Activated B cell treated with CpG ODN at 0.5 μM for 24 hours (primary cell): ENCODE data around the gene FCSK. TPM values are rescaled to one million over a fixed set of nuclear protein-coding genes. Genes with fewer than 3 reads are reported as not detected.

Experiments
- ATAC-seq: fragments of 200-7000 bp; cut with Tn5 transposase; one replicate; pipeline ENCODE4 v1.10.0; 2021; ENCODE audit warnings: low read depth, mild to moderate bottlenecking, moderate library complexity
- CTCF ChIA-PET: fragments of 350-600 bp; sonication (Branson Sonifier 250); formaldehyde crosslinking; loops from one replicate; lab custom pipeline; 2021; ENCODE audit warnings: antibody characterized with exemption; lab: Charles Lee
- POLR2A ChIA-PET: fragments of 350-600 bp; sonication (Branson Sonifier 250); formaldehyde crosslinking; loops from one replicate; lab custom pipeline; 2021; ENCODE audit warnings: antibody characterized with exemption; lab: Charles Lee
- DNase-seq: peaks from one replicate; pipeline ENCODE4 v3.0.0; 2022
- H3K27ac Mint-ChIP-seq: one replicate; pipeline ENCODE4 v1.8.0; 2020; ENCODE audit warnings: mixed read lengths
- H3K27me3 Mint-ChIP-seq: one replicate; pipeline ENCODE4 v1.8.0; 2021; ENCODE audit warnings: mixed read lengths
- H3K36me3 Mint-ChIP-seq: one replicate; pipeline ENCODE4 v1.8.0; 2021; ENCODE audit warnings: low read depth, mixed read lengths
- H3K4me1 Mint-ChIP-seq: one replicate; pipeline ENCODE4 v1.8.0; 2021; ENCODE audit warnings: mixed read lengths
- H3K4me3 Mint-ChIP-seq: one replicate; pipeline ENCODE4 v1.8.0; 2020; ENCODE audit warnings: mild to moderate bottlenecking, mixed read lengths
- H3K9me3 Mint-ChIP-seq: one replicate; pipeline ENCODE4 v1.8.0; 2020; ENCODE audit warnings: mixed read lengths
- intact Hi-C: fragments of 100-400 bp; cut with micrococcal nuclease; formaldehyde crosslinking; loops from one replicate; pipeline ENCODE4 v1.15.1; 2024
- total RNA-seq: library from RNA; stranded (reverse); gene quantifications from 2 replicates; pipeline ENCODE4 v1.2.3, GENCODE V29; 2022
- TF ChIP-seq, protein P1 (sequence below): fragments of 200-600 bp; IDR thresholded peaks from one replicate; pipeline ENCODE4 v1.8.0; 2022; ENCODE audit warnings: antibody characterized with exemption, mild to moderate bottlenecking

Gene FCSK
- total RNA-seq, 1 donor from 2014 or later: 21.4 TPM

DNA sequence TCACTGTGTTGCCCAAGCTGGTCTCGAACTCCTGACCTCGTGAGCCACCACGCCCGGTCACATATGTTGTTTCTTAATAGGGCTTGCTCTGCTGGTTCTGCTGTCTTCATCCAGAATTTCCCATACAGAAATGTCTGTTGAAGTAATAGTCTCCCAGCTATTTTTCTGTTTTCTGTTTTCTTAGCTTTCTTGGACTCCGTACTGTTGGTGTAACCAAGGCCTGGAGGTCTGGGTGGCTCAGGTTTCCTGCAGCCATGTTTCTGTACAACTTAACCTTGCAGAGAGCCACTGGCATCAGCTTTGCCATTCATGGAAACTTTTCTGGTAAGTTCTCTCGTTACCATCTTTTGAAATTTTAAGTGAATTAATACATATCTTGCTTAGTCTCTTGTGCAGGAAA is 72.0 kb downstream of the FCSK start:
- peak overlapping the region; percentile 35 for H3K27ac Mint-ChIP-seq
- H3K27me3 Mint-ChIP-seq: no peaks in the 10 kb centered on the region
- no peaks in the 10 kb centered on the region for H3K9me3 Mint-ChIP-seq
- H3K36me3 Mint-ChIP-seq: peaks cover 61% of the 10 kb centered on the region
- CTCF ChIA-PET: no interaction called here
- POLR2A ChIA-PET: interaction anchor here (0.6 to 1.4 kb wide), 2 partner anchors 145 to 1102 kb away, joined by 3 to 9 read pairs; partner anchors contain the start of gene CYB5B
- peaks cover 56% of the 10 kb centered on the region for H3K4me1 Mint-ChIP-seq
- intact Hi-C loops: loop anchor here (10.0 kb wide), 1 partner anchor 1212 kb away; the partner anchor contains the start of gene VPS4A
- ATAC-seq (no peak), DNase-seq (no peak)
- TF ChIP-seq, protein P1, sequence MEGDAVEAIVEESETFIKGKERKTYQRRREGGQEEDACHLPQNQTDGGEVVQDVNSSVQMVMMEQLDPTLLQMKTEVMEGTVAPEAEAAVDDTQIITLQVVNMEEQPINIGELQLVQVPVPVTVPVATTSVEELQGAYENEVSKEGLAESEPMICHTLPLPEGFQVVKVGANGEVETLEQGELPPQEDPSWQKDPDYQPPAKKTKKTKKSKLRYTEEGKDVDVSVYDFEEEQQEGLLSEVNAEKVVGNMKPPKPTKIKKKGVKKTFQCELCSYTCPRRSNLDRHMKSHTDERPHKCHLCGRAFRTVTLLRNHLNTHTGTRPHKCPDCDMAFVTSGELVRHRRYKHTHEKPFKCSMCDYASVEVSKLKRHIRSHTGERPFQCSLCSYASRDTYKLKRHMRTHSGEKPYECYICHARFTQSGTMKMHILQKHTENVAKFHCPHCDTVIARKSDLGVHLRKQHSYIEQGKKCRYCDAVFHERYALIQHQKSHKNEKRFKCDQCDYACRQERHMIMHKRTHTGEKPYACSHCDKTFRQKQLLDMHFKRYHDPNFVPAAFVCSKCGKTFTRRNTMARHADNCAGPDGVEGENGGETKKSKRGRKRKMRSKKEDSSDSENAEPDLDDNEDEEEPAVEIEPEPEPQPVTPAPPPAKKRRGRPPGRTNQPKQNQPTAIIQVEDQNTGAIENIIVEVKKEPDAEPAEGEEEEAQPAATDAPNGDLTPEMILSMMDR: no peak
- H3K4me3 Mint-ChIP-seq: peak overlapping the region; percentile 68

DNA sequence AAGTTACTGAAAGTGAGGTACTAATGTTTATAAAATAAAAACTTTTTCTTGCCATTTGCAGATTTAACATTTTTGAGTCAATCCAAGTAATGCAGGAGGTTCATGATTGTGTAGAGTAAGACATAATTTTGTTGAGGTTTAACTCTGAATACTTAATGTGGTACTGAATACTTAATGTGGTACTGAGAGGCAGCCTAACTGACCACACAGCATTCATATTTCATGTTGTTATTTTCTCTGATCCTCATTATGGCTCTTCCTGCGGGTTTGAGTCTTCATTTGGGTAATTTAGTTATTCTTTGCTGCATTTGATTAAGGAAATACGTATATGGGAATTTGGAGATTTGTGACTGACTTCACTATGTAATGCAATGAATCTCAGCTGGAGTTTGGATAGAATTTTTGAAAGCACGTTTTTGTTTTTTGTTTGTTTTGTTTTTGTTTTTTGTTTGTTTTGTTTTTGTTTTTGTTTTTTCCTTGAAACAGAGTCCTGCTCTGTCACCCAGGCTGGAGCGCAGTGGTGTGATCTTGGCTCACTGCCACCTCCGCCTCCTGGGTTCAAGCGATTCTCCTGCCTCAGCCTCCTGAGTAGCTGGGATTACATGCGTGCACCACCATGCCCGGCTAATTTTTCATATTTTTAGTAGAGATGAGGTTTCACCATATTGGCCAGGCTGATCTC is 73.1 kb downstream of the FCSK start:
- peaks cover 50% of the 10 kb centered on the region for H3K4me1 Mint-ChIP-seq
- ATAC-seq: no peak
- ChIA-PET POLR2A (interaction anchor here (0.7 to 1.4 kb wide), 2 partner anchors 146 to 166 kb away, joined by 3 to 4 read pairs; no protein-coding TSS in a partner anchor), CTCF (interaction anchor here (0.6 kb wide), 1 partner anchor 98 kb away, joined by 4 read pairs; no protein-coding TSS in a partner anchor)
- H3K27me3 Mint-ChIP-seq: no peaks in the 10 kb centered on the region
- TF ChIP-seq, protein P1: no peak
- DNase-seq: no peak
- no peak overlapping the region for H3K4me3 Mint-ChIP-seq
- no peaks in the 10 kb centered on the region for H3K9me3 Mint-ChIP-seq
- peaks cover 71% of the 10 kb centered on the region for H3K36me3 Mint-ChIP-seq
- intact Hi-C loops: loop anchor here (10.0 kb wide), 1 partner anchor 1213 kb away; the partner anchor contains the start of gene VPS4A
- no peak overlapping the region for H3K27ac Mint-ChIP-seq

DNA sequence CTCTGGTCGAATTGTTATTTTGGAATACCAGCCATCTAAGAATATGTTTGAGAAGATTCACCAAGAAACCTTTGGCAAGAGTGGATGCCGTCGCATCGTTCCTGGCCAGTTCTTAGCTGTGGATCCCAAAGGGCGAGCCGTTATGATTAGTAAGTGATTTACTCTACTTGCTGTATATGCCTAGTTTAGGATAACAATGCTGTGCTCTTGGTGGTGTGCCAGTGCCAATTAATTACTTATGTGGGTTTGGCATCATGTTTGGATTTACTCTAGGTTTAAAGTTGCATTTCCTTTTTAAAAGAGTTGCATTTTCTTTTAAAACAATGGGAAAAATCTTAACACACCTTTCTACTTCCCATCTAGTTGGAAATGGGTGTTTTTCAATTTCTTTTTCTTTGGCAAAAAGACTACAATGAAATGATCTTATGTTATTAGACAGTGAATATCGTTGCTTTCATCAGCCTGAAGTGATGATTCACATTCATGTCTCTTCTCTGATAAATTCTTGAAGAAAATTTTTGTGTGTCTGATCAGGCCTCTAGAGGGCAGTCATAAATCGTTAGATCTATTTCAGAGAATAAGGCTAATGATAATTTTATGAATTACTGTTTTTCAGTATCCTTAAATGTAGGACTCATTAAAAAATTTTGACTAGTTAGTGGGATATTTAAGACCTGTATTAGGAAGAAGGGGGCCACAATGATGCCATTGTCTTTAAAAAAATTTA is 74.8 kb downstream of the FCSK start:
- DNase-seq (no peak), ATAC-seq (no peak)
- intact Hi-C loops: loop anchor here (10.0 kb wide), 1 partner anchor 1214 kb away; the partner anchor contains the start of gene VPS4A
- POLR2A ChIA-PET: no interaction called here
- CTCF ChIA-PET: interaction anchor here (0.6 to 0.7 kb wide), 2 partner anchors 13 to 1177 kb away, joined by 3 read pairs; no protein-coding TSS in a partner anchor
- Mint-ChIP-seq H3K27ac (no peak overlapping the region), H3K9me3 (no peaks in the 10 kb centered on the region), H3K4me1 (peaks cover 38% of the 10 kb centered on the region), H3K27me3 (no peaks in the 10 kb centered on the region), H3K4me3 (no peak overlapping the region), H3K36me3 (peaks cover 77% of the 10 kb centered on the region)
- TF ChIP-seq, protein P1: no peak

Other genes with a start within 250 kb of the FCSK start
- gene EXOSC6, start 202.7 kb upstream of the FCSK start, total RNA-seq: 30.5 and 32.0 TPM in 2 replicates
- 152 and 154 TPM in 2 replicates for gene AARS1, start 165.1 kb upstream of the FCSK start, total RNA-seq
- 33.7 and 42.2 TPM in 2 replicates for gene DDX19B, start 155.4 kb upstream of the FCSK start, total RNA-seq
- gene DDX19A, start 107.7 kb upstream of the FCSK start, total RNA-seq: 38.2 and 45.4 TPM in 2 replicates
- 51.5 and 57.4 TPM in 2 replicates for gene ST3GAL2, start 15.5 kb upstream of the FCSK start, total RNA-seq
- 39.8 and 42.5 TPM in 2 replicates for gene COG4, start 69.0 kb downstream of the FCSK start, total RNA-seq
- gene SF3B3, start 69.2 kb downstream of the FCSK start, total RNA-seq: 444 and 463 TPM in 2 replicates
- 0.49 and 0.71 TPM in 2 replicates for gene IL34, start 192.0 kb downstream of the FCSK start, total RNA-seq
- gene MTSS2, start 231.5 kb downstream of the FCSK start, total RNA-seq: 0.81 and 1.4 TPM in 2 replicates